Endometrial microvascular endothelial cells (primary cell): ENCODE measurements around the gene COL17A1. TPM values are rescaled to one million over a fixed set of nuclear protein-coding genes. Genes with fewer than 3 reads are reported as not detected.

Experiments used
- in situ Hi-C: cut with HindIII; loops from 2 replicates; pipeline ENCODE4 v1.10.0; 2017; ENCODE audit warnings: low sequenced_read_pairs, low pct_unique_long_range_greater_than_20kb; ENCODE audit errors: inconsistent ontology term
- total RNA-seq: library from RNA; depleted of rRNA; stranded (reverse); fragments of >200 nt; gene quantifications from one replicate; pipeline ENCODE4 v1.2.3, GENCODE V29; 2015; ENCODE audit errors: inconsistent ontology term

The COL17A1 gene
- total RNA-seq, 1 donor from 2014 or later = 5.7 TPM

- in situ Hi-C loops = no loop called here
Observed at GRCh38 chr10:104016661-104017060, 69.0 kb downstream of the COL17A1 start.

GRCh38 chr10:104014176-104014575, 71.5 kb downstream of the COL17A1 start:
- in situ Hi-C loops = no loop called here

- in situ Hi-C loops = no loop called here
Observed at GRCh38 chr10:104013489-104013888, 72.2 kb downstream of the COL17A1 start.

GRCh38 chr10:104011904-104012303, 73.8 kb downstream of the COL17A1 start:
- in situ Hi-C loops = no loop called here

GRCh38 chr10:104005172-104005863, 80.4 kb downstream of the COL17A1 start:
- in situ Hi-C loops = no loop called here

GRCh38 chr10:104002911-104003310, 82.8 kb downstream of the COL17A1 start:
- in situ Hi-C loops = no loop called here

- in situ Hi-C loops = no loop called here
Observed at GRCh38 chr10:103998805-103999204, 86.9 kb downstream of the COL17A1 start.

- in situ Hi-C loops = no loop called here
Observed at GRCh38 chr10:103995134-103995533, 90.5 kb downstream of the COL17A1 start.

GRCh38 chr10:103991393-103992128, 94.1 kb downstream of the COL17A1 start:
- in situ Hi-C loops = no loop called here

GRCh38 chr10:103990531-103990930, 95.1 kb downstream of the COL17A1 start:
- in situ Hi-C loops = no loop called here

GRCh38 chr10:103990121-103990520, 95.6 kb downstream of the COL17A1 start:
- in situ Hi-C loops = no loop called here

- in situ Hi-C loops = no loop called here
Observed at GRCh38 chr10:103986360-103986759, 99.3 kb downstream of the COL17A1 start.

GRCh38 chr10:103985726-103986125, 100.0 kb downstream of the COL17A1 start:
- in situ Hi-C loops = no loop called here

GRCh38 chr10:103983367-103983911, 102.2 kb downstream of the COL17A1 start:
- in situ Hi-C loops = no loop called here

GRCh38 chr10:103982639-103983038, 103.0 kb downstream of the COL17A1 start:
- in situ Hi-C loops = no loop called here

Other genes with a start within 250 kb of the COL17A1 start
- 7.6 TPM for gene SH3PXD2A, start 230.3 kb downstream of the COL17A1 start, total RNA-seq
- 40.7 TPM for gene STN1, start 167.7 kb downstream of the COL17A1 start, total RNA-seq
- gene SLK, start 118.7 kb downstream of the COL17A1 start, total RNA-seq = 47.3 TPM
- 11.5 TPM for gene SFR1, start 36.3 kb upstream of the COL17A1 start, total RNA-seq
- 0.56 TPM for gene CFAP43, start 146.5 kb upstream of the COL17A1 start, total RNA-seq
- gene GSTO1, start 169.0 kb upstream of the COL17A1 start, total RNA-seq = 250 TPM
- 0.19 TPM for gene GSTO2, start 183.3 kb upstream of the COL17A1 start, total RNA-seq